SH-SY5Y (cell line): ENCODE data around the gene DDX42.

Experiments used
- GATA2 ChIP-seq: IDR thresholded peaks from 2 replicates; pipeline ENCODE4 v1.6.1; 2011; ENCODE audit warnings: mild to moderate bottlenecking, low read depth, low read length
- GATA3 ChIP-seq: IDR thresholded peaks from 2 replicates; pipeline ENCODE4 v1.6.1; 2011; ENCODE audit warnings: low read depth, mild to moderate bottlenecking, low read length, moderate library complexity

- TF ChIP-seq GATA2 = no peak
- no peak for TF ChIP-seq GATA3
Observed at GRCh38 chr17:63792055-63792729, 18.2 kb downstream of the DDX42 start.
